OCI-LY1 (cell line): ENCODE results near the gene RFC5.

Source experiments
- EZH2 ChIP-seq: fragments of 200-600 bp; sonication (generic), shearing (Covaris generic); IDR thresholded peaks from 2 replicates; pipeline ENCODE4 v1.8.0; 2017; ENCODE audit warnings: borderline replicate concordance, mixed run types, mild to moderate bottlenecking, antibody characterized with exemption, low read length, moderate library complexity, mixed read lengths
- TF ChIP-seq, protein P1 (sequence below): fragments of 200-600 bp; sonication (generic), shearing (Covaris generic); IDR thresholded peaks from 2 replicates; pipeline ENCODE4 v1.5.1; 2017; ENCODE audit warnings: mild to moderate bottlenecking, antibody characterized with exemption, low read length, moderate library complexity, mixed read lengths

DNA sequence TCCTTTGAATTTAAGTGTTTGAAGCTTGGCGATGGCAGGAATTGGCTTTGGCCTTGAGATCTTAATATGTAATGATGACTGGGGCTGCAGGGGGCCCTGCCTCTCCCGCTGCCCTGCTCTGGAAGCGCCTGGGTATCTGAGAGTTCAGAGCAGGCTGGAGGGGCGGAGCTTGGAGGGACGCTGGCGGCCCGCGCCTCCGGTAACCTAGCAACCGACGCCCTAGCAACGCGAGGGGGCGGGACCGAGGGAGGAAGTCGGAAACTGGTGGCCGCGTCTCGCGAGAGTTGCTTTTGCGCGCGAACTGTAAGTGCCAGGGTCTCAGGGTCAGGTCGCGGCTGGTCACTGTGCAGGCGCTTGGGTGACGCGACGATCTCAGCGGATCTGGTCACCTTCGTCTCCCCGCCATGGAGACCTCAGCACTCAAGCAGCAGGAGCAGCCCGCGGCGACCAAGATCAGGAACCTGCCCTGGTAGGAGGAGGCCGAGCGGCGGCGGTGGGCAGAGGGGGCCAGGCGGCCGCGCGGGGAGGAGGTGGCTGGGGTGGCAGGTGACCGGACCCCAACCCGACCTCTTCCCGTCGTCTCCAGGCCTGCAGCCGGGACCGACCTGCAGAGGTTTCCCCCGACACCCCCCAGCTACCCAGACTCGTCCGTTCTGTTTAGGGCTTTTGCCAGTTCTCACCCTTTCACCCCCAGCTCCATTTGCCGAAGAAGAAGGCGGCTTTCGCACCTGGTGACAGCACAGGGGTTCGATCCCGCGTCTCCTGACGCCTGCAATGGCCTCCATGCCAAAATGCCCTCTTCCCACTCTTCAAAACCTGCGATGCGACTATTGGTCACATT lies at the start of gene RFC5:
- TF ChIP-seq, protein P1, sequence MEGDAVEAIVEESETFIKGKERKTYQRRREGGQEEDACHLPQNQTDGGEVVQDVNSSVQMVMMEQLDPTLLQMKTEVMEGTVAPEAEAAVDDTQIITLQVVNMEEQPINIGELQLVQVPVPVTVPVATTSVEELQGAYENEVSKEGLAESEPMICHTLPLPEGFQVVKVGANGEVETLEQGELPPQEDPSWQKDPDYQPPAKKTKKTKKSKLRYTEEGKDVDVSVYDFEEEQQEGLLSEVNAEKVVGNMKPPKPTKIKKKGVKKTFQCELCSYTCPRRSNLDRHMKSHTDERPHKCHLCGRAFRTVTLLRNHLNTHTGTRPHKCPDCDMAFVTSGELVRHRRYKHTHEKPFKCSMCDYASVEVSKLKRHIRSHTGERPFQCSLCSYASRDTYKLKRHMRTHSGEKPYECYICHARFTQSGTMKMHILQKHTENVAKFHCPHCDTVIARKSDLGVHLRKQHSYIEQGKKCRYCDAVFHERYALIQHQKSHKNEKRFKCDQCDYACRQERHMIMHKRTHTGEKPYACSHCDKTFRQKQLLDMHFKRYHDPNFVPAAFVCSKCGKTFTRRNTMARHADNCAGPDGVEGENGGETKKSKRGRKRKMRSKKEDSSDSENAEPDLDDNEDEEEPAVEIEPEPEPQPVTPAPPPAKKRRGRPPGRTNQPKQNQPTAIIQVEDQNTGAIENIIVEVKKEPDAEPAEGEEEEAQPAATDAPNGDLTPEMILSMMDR: no peak
- no peak for TF ChIP-seq EZH2
